GM12872 (cell line): ENCODE measurements around the gene PRDM12.

Source experiments
- TF ChIP-seq, protein P1 (sequence below): IDR thresholded peaks from 3 replicates; pipeline ENCODE4 v1.5.1; 2011; ENCODE audit warnings: low read depth, mild to moderate bottlenecking, low read length, moderate library complexity; ENCODE audit not compliant: insufficient read depth

Gene PRDM12

DNA sequence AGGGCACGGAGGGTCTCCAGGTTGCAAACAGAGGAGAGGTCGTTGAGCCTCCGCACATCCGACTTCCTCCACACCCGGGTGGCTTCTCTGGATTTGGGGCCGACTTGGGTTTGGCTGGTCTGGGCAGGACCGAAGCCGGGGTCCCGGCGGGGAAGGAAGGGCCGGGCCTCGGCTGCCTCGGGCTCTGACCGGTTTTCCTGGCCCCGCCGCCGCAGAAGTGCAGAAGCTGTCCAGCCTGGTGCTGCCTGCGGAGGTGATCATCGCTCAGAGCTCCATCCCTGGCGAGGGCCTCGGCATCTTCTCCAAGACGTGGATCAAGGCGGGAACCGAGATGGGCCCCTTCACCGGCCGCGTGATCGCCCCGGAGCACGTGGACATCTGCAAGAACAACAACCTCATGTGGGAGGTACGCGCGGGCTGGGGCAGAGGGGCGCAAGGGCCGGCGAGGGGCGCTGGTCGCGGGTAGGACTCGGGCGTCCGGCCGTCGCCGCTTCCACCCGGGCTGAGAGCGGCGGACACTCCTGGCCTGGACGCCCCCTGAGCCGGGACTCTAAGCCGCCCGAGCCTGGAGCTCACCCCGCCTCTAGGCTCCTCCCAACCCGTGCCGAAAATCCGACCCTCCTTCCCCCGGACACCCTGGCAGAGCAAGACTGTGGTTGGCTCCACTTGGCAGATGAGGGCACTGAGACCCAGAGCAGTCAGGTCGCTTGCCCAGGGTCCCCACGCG, 2.2 kb downstream of the PRDM12 start:
- TF ChIP-seq, protein P1, sequence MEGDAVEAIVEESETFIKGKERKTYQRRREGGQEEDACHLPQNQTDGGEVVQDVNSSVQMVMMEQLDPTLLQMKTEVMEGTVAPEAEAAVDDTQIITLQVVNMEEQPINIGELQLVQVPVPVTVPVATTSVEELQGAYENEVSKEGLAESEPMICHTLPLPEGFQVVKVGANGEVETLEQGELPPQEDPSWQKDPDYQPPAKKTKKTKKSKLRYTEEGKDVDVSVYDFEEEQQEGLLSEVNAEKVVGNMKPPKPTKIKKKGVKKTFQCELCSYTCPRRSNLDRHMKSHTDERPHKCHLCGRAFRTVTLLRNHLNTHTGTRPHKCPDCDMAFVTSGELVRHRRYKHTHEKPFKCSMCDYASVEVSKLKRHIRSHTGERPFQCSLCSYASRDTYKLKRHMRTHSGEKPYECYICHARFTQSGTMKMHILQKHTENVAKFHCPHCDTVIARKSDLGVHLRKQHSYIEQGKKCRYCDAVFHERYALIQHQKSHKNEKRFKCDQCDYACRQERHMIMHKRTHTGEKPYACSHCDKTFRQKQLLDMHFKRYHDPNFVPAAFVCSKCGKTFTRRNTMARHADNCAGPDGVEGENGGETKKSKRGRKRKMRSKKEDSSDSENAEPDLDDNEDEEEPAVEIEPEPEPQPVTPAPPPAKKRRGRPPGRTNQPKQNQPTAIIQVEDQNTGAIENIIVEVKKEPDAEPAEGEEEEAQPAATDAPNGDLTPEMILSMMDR: no peak

DNA sequence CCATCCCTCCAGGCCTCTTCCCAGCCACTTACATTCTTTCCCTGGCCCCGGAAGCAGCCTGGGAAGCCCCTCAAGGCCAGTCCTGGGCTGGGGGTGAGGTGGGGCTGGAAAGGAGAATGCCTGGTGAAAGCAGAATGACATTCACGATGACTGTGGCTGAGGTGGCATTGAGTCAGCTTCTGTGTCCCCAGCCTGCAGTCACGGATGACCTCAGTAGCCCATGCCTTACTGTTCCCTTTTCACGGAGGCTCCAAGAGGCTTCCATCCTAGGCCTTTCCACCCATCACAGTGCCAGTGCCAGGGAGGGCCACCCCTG, 2.7 kb downstream of the PRDM12 start:
- TF ChIP-seq, protein P1: no peak

DNA sequence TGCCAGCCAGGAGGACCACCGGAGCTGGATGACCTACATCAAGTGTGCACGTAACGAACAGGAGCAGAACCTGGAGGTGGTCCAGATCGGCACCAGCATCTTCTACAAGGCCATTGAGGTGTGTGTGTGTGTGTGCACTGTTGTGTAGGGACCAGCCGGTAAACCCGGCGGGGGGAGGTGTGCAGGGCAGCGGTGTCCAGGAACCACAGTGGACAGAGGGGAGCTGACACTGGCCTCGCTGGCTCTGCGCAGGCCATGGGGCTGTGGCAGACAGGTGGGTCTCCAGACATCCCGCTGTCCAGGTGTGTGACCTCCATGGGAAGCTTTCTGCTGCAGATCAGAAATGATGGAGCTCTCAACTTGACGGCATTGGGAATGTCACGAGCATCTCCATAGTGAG, 3.8 kb downstream of the PRDM12 start:
- TF ChIP-seq, protein P1: no peak

DNA sequence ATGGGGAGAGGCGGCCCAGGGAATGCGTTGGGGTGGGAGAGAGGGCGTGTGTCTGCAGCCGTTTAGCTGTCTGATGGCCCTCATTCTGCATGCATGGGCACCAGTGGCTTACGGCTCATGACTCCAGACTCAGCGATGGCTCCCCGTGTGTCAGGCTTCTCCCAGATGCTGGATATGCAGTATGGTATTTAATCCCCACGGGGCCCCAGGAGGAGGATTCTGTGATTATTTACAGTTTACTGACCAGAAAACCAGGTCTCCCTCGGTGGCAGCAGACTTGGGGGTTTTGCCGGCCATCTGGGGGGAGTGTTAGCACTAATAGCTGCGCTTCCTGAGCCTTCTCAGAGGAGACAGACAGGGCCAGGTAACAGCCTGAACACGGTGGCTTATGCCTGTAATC, 4.3 kb downstream of the PRDM12 start:
- TF ChIP-seq, protein P1: no peak

DNA sequence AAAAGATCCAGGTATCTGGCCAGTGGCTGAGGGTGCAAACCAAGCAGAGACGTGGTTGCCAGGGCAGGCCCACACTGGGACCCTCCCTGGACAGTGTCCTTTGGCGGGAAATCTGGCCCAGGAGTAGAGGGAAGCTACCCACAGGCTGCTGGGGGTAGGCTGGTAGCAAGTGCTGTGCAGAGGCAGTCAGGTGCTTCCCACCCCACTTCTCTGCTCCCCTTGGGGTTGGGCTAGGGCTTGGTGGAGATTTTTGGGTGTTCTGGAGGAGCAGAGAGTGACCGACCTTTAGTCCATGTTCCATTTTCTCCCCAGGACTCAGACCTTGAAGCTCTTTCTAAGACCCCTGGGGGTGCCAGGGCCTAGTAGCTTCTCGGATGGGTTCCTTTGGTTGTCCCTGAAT, 5.6 kb downstream of the PRDM12 start:
- TF ChIP-seq, protein P1: no peak

DNA sequence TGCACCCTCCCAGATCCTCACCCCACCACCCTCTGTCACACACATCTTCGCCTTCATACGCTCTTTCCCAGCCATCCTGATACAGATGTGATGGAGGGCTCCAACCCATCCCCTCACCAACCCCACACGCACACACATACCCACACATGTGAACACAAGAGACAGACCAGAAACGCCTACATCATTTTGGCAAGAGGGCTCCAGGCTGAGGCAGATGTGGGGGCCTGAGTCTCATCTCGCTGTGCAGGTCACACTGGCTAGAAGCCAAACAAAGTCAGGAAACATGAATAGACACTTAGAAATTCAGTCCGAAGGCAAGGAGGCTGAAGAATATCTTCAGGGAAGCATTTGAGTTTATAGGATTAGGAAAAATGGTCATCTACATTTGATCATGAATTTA, 6.2 kb downstream of the PRDM12 start:
- TF ChIP-seq, protein P1: no peak

DNA sequence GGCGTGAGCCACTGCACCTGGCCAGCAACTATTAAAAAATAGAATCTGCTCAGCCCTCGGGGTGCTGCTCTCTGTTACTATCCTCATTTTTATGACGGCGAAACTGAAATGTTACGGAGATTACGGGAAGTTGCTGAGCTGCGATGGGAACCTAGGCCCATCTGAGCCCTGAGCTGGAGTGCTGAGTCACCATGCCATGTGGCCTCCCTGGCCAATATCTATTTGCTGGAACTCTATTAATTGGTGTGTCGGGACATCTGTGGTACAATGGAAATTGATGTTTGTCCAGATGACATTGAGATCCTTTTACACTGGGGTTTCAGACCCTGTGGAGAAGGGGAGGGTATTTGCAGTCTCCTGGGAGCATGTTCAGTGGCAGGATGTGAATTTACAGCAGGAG, 8.1 kb downstream of the PRDM12 start:
- TF ChIP-seq, protein P1: no peak
